ENCODE data around the gene FBXL13.

Gene FBXL13

GRCh38 chr7:102897211-102897631 lies 177.4 kb downstream of the FBXL13 start:
- H3K4me3 ChIP-seq (ENCODE audit: low read depth, low read length), result no peak overlapping the region
- H3K79me1 ChIP-seq (ENCODE audit: low read length), result no peaks in the 10 kb centered on the region
- no peak overlapping the region for H3K4ac ChIP-seq (ENCODE audit: low read depth, low read length)
- H3K27ac ChIP-seq (ENCODE audit: low read depth, low read length), result no peak overlapping the region
- no CpG with 5 or more reads among the region's 2 CpGs for WGBS (ENCODE audit: extremely low coverage, insufficient coverage, insufficient read length)
- no peak overlapping the region for H3K18ac ChIP-seq (ENCODE audit: low read length)
- no peak overlapping the region for H2AK5ac ChIP-seq (ENCODE audit: low read length)
- no peak overlapping the region for H3K9ac ChIP-seq (ENCODE audit: low read length)
- H4K12ac ChIP-seq (ENCODE audit: low read depth, low read length), result no peak overlapping the region
- no peak overlapping the region for H4K91ac ChIP-seq (ENCODE audit: low read depth, low read length)
- no peak overlapping the region for H2BK120ac ChIP-seq (ENCODE audit: insufficient read depth, low read length, poor library complexity)
- no peak overlapping the region for H2AFZ ChIP-seq (ENCODE audit: insufficient read depth, low read length, poor library complexity)
- no peak overlapping the region for H3K14ac ChIP-seq (ENCODE audit: low read length)
- no peaks in the 10 kb centered on the region for H3K4me1 ChIP-seq (ENCODE audit: control insufficient read depth in 1 of 2, insufficient read depth in 2 of 2, low read length in 2 of 2)
- no peak for DNase-seq
- H4K8ac ChIP-seq (ENCODE audit: low read depth, low read length), result no peak overlapping the region
- H3K79me2 ChIP-seq (ENCODE audit: control insufficient read depth, insufficient read depth, low read length, poor library complexity), result no peaks in the 10 kb centered on the region
- peaks cover 2% of the 10 kb centered on the region for H3K9me3 ChIP-seq (ENCODE audit: insufficient read depth, low read depth, low read length)
- no peak overlapping the region for H2BK12ac ChIP-seq (ENCODE audit: low read length)
- no peaks in the 10 kb centered on the region for H3K36me3 ChIP-seq (ENCODE audit: control insufficient read depth in 1 of 2, insufficient read depth in 2 of 2, low read length in 2 of 2)
- H2BK5ac ChIP-seq (ENCODE audit: low read depth, low read length, poor library complexity), result no peak overlapping the region
- H3K27me3 ChIP-seq (ENCODE audit: insufficient read depth, low read length), result no peaks in the 10 kb centered on the region
- no peak overlapping the region for H3K23ac ChIP-seq (ENCODE audit: low read length)
- H3K4me2 ChIP-seq (ENCODE audit: low read length), result no peak overlapping the region

DNA sequence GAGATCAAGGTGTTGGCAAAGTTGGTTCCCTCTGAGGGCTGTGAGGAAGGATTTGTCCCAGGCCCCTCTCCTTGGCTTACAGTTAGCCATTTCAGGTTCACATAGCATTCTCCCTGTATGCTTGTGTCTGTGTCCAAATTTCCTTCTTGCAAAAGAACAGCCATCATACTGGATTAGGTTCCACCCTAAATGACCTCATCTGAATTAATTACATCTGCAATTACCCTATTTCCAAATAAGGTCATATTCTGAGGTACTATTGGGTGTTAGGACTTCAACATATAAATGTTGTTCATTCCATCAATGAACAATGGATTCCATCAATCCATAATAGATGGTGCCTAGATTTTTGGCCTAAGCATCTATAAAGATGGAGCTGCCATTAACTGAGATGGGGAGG lies 178.0 kb downstream of the FBXL13 start:
- no peak overlapping the region for H2BK12ac ChIP-seq (ENCODE audit: low read length)

DNA sequence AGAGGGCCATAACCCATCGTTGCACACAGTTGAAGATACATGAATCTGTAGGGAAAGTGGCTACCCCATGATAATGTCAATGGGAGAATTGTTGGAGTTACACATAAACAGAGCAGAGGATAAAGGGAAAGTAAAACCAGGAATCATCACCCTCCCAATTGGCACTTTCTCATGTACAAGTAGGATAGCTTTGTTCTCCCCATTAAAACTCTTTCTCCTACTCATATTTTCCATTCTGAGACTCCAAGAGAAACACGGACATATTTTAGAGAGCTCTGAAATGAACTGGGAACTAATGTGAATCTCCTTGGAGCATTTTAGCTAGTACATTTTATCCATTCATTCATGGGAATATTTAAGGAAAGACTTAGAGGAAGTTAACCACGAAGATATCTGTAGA lies 179.0 kb downstream of the FBXL13 start:
- Histone ChIP-seq H3K79me1 (ENCODE audit: low read length) (no peaks in the 10 kb centered on the region), H2BK12ac (ENCODE audit: low read length) (no peak overlapping the region), H2AFZ (ENCODE audit: insufficient read depth, low read length, poor library complexity) (no peak overlapping the region), H2BK120ac (ENCODE audit: insufficient read depth, low read length, poor library complexity) (no peak overlapping the region), H3K9me3 (ENCODE audit: insufficient read depth, low read depth, low read length) (no peaks in the 10 kb centered on the region), H3K9ac (ENCODE audit: low read length) (no peak overlapping the region), H3K4me1 (ENCODE audit: control insufficient read depth in 1 of 2, insufficient read depth in 2 of 2, low read length in 2 of 2) (no peaks in the 10 kb centered on the region), H3K4me3 (ENCODE audit: low read depth, low read length) (no peak overlapping the region), H4K8ac (ENCODE audit: low read depth, low read length) (no peak overlapping the region), H3K27ac (ENCODE audit: low read depth, low read length) (no peak overlapping the region), H4K91ac (ENCODE audit: low read depth, low read length) (no peak overlapping the region), H3K36me3 (ENCODE audit: control insufficient read depth in 1 of 2, insufficient read depth in 2 of 2, low read length in 2 of 2) (no peaks in the 10 kb centered on the region), H3K14ac (ENCODE audit: low read length) (no peak overlapping the region), H3K4ac (ENCODE audit: low read depth, low read length) (no peak overlapping the region), H3K18ac (ENCODE audit: low read length) (no peak overlapping the region), H3K79me2 (ENCODE audit: control insufficient read depth, insufficient read depth, low read length, poor library complexity) (no peaks in the 10 kb centered on the region), H2BK5ac (ENCODE audit: low read depth, low read length, poor library complexity) (no peak overlapping the region), H4K12ac (ENCODE audit: low read depth, low read length) (no peak overlapping the region), H2AK5ac (ENCODE audit: low read length) (no peak overlapping the region), H3K23ac (ENCODE audit: low read length) (no peak overlapping the region), H3K27me3 (ENCODE audit: insufficient read depth, low read length) (no peaks in the 10 kb centered on the region), H3K4me2 (ENCODE audit: low read length) (no peak overlapping the region)
- DNase-seq, result no peak
- WGBS (ENCODE audit: extremely low coverage, insufficient coverage, insufficient read length), result no CpG with 5 or more reads among the region's 3 CpGs

More for the DNA sequence above, 178.0 kb downstream of the FBXL13 start:
- no peak overlapping the region for H2BK5ac ChIP-seq (ENCODE audit: low read depth, low read length, poor library complexity)
- H3K79me2 ChIP-seq (ENCODE audit: control insufficient read depth, insufficient read depth, low read length, poor library complexity), result no peaks in the 10 kb centered on the region
- H2BK120ac ChIP-seq (ENCODE audit: insufficient read depth, low read length, poor library complexity), result no peak overlapping the region
- no peak overlapping the region for H3K18ac ChIP-seq (ENCODE audit: low read length)
- no peak overlapping the region for H3K27ac ChIP-seq (ENCODE audit: low read depth, low read length)
- H3K4me3 ChIP-seq (ENCODE audit: low read depth, low read length), result no peak overlapping the region
- no peak overlapping the region for H3K23ac ChIP-seq (ENCODE audit: low read length)
- H3K4me2 ChIP-seq (ENCODE audit: low read length), result no peak overlapping the region
- H2AFZ ChIP-seq (ENCODE audit: insufficient read depth, low read length, poor library complexity), result no peak overlapping the region
- no peak overlapping the region for H4K12ac ChIP-seq (ENCODE audit: low read depth, low read length)
- no peak overlapping the region for H3K4ac ChIP-seq (ENCODE audit: low read depth, low read length)
- no peaks in the 10 kb centered on the region for H3K36me3 ChIP-seq (ENCODE audit: control insufficient read depth in 1 of 2, insufficient read depth in 2 of 2, low read length in 2 of 2)
- no peak overlapping the region for H4K91ac ChIP-seq (ENCODE audit: low read depth, low read length)
- no peak overlapping the region for H3K14ac ChIP-seq (ENCODE audit: low read length)
- no peak overlapping the region for H3K9ac ChIP-seq (ENCODE audit: low read length)
- DNase-seq, result no peak
- no peak overlapping the region for H4K8ac ChIP-seq (ENCODE audit: low read depth, low read length)
- H3K79me1 ChIP-seq (ENCODE audit: low read length), result no peaks in the 10 kb centered on the region
- H3K4me1 ChIP-seq (ENCODE audit: control insufficient read depth in 1 of 2, insufficient read depth in 2 of 2, low read length in 2 of 2), result no peaks in the 10 kb centered on the region
- peaks cover 2% of the 10 kb centered on the region for H3K9me3 ChIP-seq (ENCODE audit: insufficient read depth, low read depth, low read length)
- no peaks in the 10 kb centered on the region for H3K27me3 ChIP-seq (ENCODE audit: insufficient read depth, low read length)
- no peak overlapping the region for H2AK5ac ChIP-seq (ENCODE audit: low read length)

DNA sequence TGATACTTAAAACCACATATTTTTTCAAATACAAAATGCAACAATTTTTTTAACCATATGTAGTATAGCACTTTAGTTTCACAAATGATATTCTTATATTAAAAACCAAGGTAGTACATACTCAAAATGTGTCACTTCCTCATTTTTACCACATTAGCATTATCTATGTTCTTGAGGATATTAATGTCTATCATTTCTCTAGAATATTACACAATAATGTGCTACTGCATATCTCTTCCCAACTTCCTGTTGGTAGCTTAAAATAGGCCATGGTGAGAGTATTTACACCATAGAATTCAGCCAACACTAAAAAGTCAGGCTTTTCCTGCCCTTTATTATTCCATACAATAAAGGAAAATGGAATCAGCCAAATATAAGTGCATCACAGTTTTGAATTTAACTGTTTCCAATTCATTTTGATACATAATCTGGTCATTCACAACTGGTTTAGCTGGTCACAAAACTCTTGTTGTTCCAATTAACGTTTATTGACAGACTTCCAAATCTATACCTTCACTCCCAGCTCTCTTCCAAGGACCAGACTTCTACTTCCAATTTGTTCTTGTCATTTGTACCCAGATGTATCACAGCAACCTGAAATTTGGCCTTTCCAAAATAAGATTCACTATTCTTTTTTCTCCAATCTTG lies 181.8 kb downstream of the FBXL13 start:
- no peaks in the 10 kb centered on the region for H3K36me3 ChIP-seq (ENCODE audit: control insufficient read depth in 1 of 2, insufficient read depth in 2 of 2, low read length in 2 of 2)
- H2BK12ac ChIP-seq (ENCODE audit: low read length), result no peak overlapping the region
- H4K91ac ChIP-seq (ENCODE audit: low read depth, low read length), result no peak overlapping the region
- H3K14ac ChIP-seq (ENCODE audit: low read length), result no peak overlapping the region
- no peak overlapping the region for H3K4me3 ChIP-seq (ENCODE audit: low read depth, low read length)
- no peak overlapping the region for H3K4ac ChIP-seq (ENCODE audit: low read depth, low read length)
- no peak overlapping the region for H3K27ac ChIP-seq (ENCODE audit: low read depth, low read length)
- no peak overlapping the region for H3K23ac ChIP-seq (ENCODE audit: low read length)
- H3K79me2 ChIP-seq (ENCODE audit: control insufficient read depth, insufficient read depth, low read length, poor library complexity), result no peaks in the 10 kb centered on the region
- no peak overlapping the region for H2AFZ ChIP-seq (ENCODE audit: insufficient read depth, low read length, poor library complexity)
- no peak overlapping the region for H4K8ac ChIP-seq (ENCODE audit: low read depth, low read length)
- no peaks in the 10 kb centered on the region for H3K4me1 ChIP-seq (ENCODE audit: control insufficient read depth in 1 of 2, insufficient read depth in 2 of 2, low read length in 2 of 2)
- no CpG with 5 or more reads among the region's 1 CpG for WGBS (ENCODE audit: extremely low coverage, insufficient coverage, insufficient read length)
- no peak overlapping the region for H2AK5ac ChIP-seq (ENCODE audit: low read length)
- H3K79me1 ChIP-seq (ENCODE audit: low read length), result no peaks in the 10 kb centered on the region
- no peak for DNase-seq
- no peak overlapping the region for H2BK120ac ChIP-seq (ENCODE audit: insufficient read depth, low read length, poor library complexity)
- H3K9me3 ChIP-seq (ENCODE audit: insufficient read depth, low read depth, low read length), result no peaks in the 10 kb centered on the region
- no peaks in the 10 kb centered on the region for H3K27me3 ChIP-seq (ENCODE audit: insufficient read depth, low read length)
- H3K18ac ChIP-seq (ENCODE audit: low read length), result no peak overlapping the region
- H2BK5ac ChIP-seq (ENCODE audit: low read depth, low read length, poor library complexity), result no peak overlapping the region
- no peak overlapping the region for H3K4me2 ChIP-seq (ENCODE audit: low read length)
- no peak overlapping the region for H4K12ac ChIP-seq (ENCODE audit: low read depth, low read length)
- H3K9ac ChIP-seq (ENCODE audit: low read length), result no peak overlapping the region
